ENCODE data around the gene PRDX5. TPM values are rescaled to one million over a fixed set of nuclear protein-coding genes. Genes with fewer than 3 reads are reported as not detected.

The PRDX5 gene
- total and polyA plus RNA-seq, 9 of the 15 experiments (the other 6 are each of a cell fraction or from before 2014, with no cell fraction given), result 40.8 to 327 (median 204) TPM

GRCh38 chr11:64268893-64269539 lies 48.9 kb upstream of the PRDX5 start (continued):
- TF ChIP-seq EP300 (IDR thresholded peaks at IDR 0.05; ENCODE audit: low read length) (no peak; the same call in 1 of the 2 replicates), SRSF1 (IDR thresholded peaks at IDR 0.05; ENCODE audit: low read depth, low read length) (no peak), NCOA1 (IDR thresholded peaks at IDR 0.05; ENCODE audit: low read depth) (no peak), TRIM25 (IDR thresholded peaks at IDR 0.05; ENCODE audit: borderline replicate concordance) (no peak), ZBTB11 (CRISPR knock-in tag; IDR thresholded peaks at IDR 0.05) (no peak), TAF7 (tag; IDR thresholded peaks at IDR 0.05) (no peak), POLR3G (IDR thresholded peaks at IDR 0.05; ENCODE audit: extremely low read depth, insufficient read length, insufficient replicate concordance) (no peak), HOMEZ (CRISPR knock-in tag; IDR thresholded peaks at IDR 0.05) (no peak), PHB2 (IDR thresholded peaks at IDR 0.05; ENCODE audit: low read depth) (no peak), ARID3B (CRISPR knock-in tag; IDR thresholded peaks at IDR 0.05; ENCODE audit: borderline replicate concordance) (no peak), PHTF2 (CRISPR knock-in tag; IDR thresholded peaks at IDR 0.05) (no peak), IRF9 (tag; IDR thresholded peaks at IDR 0.05) (no peak), ZBTB2 (IDR thresholded peaks at IDR 0.05) (0 out of 2 replicates have a peak, but pooled peaks have one; percentile 24), KDM1A (IDR thresholded peaks at IDR 0.05) (peak; percentile 29 to 57; a peak in 1 of 4 replicates), KAT7 (CRISPR knock-in tag; IDR thresholded peaks at IDR 0.05; ENCODE audit: borderline replicate concordance) (peak; percentile 82; the same call in 1 of the 2 replicates), ZNF143 (CRISPR knock-in tag; IDR thresholded peaks at IDR 0.05) (no peak)
